Vagina (tissue), 2 donors: Measurements from ENCODE around the gene ABR.

Experiments used
- POLR2A ChIP-seq, 2 donors: fragments of 450-650 bp; IDR thresholded peaks; one replicate each; pipeline ENCODE4 v1.6.1; 2017; ENCODE audit warnings: antibody characterized with exemption in 2 of 2, mild to moderate bottlenecking in 2 of 2, moderate library complexity in 2 of 2
- POLR2AphosphoS5 ChIP-seq, 2 donors: sonication (generic); formaldehyde crosslinking; IDR thresholded peaks; one replicate each; pipeline ENCODE4 v1.9.0; 2017; ENCODE audit warnings: antibody characterized with exemption in 2 of 2, mild to moderate bottlenecking in 2 of 2, low read depth in 1 of 2; ENCODE audit not compliant: insufficient read depth in 1 of 2
- TF ChIP-seq, protein P1 (sequence below), 3 experiments: fragments of 450-650 bp in 2 of 3; fragments of 200-600 bp in 1 of 3; sonication (generic) in 1 of 3; IDR thresholded peaks; one replicate each; pipeline ENCODE4 v1.5.1; 2017 to 2019; ENCODE audit warnings: antibody characterized with exemption in 3 of 3, mild to moderate bottlenecking in 2 of 3, moderate library complexity in 2 of 3

DNA sequence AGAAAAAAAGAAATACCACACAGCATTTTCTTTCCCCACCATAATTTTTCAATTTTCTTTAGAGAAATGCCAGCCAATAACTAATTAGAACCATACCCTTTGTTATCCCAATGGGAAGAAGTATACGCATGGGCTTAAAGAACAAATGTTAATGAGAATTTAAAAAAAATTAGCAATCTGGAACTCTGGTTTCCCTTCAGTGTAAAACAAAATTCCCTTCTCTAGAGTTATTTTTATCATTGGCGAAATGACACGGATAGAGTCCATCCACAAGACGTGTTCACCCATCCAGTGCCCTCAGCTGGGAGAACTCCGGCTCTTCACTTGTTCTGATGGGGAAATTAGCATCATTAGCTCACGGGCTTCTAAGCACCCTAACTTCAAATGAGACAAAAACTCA lies 203.5 kb downstream of the ABR start:
- TF ChIP-seq, protein P1, sequence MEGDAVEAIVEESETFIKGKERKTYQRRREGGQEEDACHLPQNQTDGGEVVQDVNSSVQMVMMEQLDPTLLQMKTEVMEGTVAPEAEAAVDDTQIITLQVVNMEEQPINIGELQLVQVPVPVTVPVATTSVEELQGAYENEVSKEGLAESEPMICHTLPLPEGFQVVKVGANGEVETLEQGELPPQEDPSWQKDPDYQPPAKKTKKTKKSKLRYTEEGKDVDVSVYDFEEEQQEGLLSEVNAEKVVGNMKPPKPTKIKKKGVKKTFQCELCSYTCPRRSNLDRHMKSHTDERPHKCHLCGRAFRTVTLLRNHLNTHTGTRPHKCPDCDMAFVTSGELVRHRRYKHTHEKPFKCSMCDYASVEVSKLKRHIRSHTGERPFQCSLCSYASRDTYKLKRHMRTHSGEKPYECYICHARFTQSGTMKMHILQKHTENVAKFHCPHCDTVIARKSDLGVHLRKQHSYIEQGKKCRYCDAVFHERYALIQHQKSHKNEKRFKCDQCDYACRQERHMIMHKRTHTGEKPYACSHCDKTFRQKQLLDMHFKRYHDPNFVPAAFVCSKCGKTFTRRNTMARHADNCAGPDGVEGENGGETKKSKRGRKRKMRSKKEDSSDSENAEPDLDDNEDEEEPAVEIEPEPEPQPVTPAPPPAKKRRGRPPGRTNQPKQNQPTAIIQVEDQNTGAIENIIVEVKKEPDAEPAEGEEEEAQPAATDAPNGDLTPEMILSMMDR (IDR thresholded peaks at IDR 0.05) = no peak
- TF ChIP-seq POLR2A (IDR thresholded peaks at IDR 0.05) (no peak), POLR2AphosphoS5 (IDR thresholded peaks at IDR 0.05; ENCODE audit: insufficient read depth in 1 of 2, low read depth in 1 of 2) (no peak)
